Esophagus squamous epithelium (tissue), 4 donors: ENCODE results near the gene SLC26A11.

Experiments
- POLR2A ChIP-seq, 4 donors: fragments of 450-650 bp; IDR thresholded peaks; one replicate each; pipeline ENCODE4 v1.6.1; 2017; ENCODE audit warnings: antibody characterized with exemption in 4 of 4, mild to moderate bottlenecking in 4 of 4, moderate library complexity in 3 of 4
- TF ChIP-seq, protein P1 (sequence below), 6 experiments: fragments of 450-650 bp in 4 of 6; fragments of 200-600 bp in 2 of 6; sonication (generic) in 2 of 6; IDR thresholded peaks; one replicate each; pipeline ENCODE4 v1.5.1; 2016 to 2019; ENCODE audit warnings: antibody characterized with exemption in 6 of 6, mild to moderate bottlenecking in 4 of 6, moderate library complexity in 4 of 6

DNA sequence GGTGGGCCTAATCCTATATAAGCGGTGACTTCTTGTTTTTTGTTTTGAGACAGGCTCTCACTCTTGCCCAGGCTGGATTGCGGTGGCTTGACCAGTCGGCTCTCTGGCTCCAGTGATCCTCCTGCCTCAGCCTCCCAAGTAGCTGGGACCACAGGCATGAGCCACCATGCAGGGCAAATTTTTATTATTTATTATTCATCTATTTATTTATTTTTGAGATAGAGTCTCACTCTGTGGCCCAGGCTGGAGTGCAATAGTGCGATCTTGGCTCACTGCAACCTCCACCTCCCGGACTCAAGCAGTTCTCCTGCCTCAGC lies 35.8 kb downstream of the SLC26A11 start:
- TF ChIP-seq POLR2A (IDR thresholded peaks at IDR 0.05) = no peak
- TF ChIP-seq, protein P1, sequence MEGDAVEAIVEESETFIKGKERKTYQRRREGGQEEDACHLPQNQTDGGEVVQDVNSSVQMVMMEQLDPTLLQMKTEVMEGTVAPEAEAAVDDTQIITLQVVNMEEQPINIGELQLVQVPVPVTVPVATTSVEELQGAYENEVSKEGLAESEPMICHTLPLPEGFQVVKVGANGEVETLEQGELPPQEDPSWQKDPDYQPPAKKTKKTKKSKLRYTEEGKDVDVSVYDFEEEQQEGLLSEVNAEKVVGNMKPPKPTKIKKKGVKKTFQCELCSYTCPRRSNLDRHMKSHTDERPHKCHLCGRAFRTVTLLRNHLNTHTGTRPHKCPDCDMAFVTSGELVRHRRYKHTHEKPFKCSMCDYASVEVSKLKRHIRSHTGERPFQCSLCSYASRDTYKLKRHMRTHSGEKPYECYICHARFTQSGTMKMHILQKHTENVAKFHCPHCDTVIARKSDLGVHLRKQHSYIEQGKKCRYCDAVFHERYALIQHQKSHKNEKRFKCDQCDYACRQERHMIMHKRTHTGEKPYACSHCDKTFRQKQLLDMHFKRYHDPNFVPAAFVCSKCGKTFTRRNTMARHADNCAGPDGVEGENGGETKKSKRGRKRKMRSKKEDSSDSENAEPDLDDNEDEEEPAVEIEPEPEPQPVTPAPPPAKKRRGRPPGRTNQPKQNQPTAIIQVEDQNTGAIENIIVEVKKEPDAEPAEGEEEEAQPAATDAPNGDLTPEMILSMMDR (IDR thresholded peaks at IDR 0.05) = no peak
